GM19193 (cell line): Measurements from ENCODE around the gene PLGRKT.

ENCODE experiments used
- POLR2A ChIP-seq: IDR thresholded peaks from 4 replicates; pipeline ENCODE4 v1.6.1; 2011; ENCODE audit not compliant: insufficient read depth, insufficient read length; ENCODE audit errors: extremely low read depth

The PLGRKT gene

DNA sequence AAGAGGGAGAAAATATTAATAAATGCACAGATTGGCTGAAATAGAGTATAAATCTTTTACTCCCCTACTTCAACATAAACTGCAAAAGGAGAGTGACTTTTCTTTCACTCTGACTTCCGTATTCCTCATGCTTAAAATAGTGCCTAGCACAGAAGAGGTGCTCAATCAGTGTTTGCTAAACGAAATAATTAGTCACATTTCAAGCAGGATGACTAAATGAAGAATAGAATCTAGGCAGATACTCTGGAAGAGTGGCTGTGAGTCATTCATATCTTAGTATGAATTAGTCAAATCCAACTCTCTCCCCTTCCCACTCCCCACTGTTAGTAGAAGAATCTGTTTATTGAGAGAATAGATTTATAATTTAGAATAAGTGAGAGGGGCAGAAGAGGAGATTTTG is 17.5 kb upstream of the PLGRKT start:
- TF ChIP-seq POLR2A, result no peak

DNA sequence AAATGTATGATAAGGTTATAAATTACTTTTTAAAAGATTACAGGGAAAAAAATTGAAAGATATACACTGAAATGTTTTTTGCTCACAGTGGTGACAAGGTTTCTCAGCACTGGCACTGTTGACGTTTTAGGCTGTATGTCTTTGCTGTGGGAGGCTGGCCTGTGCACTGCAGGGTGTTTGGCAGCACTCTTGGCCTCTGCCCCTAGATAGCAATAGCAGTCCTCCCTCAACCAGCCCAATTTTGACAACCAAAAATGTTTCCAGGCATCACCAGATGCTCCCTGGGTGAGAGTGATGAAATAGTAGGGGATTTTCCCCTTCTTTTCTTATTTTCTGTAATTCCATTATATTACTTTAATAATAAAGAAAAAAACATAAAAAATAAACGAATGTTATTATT is 15.9 kb upstream of the PLGRKT start:
- TF ChIP-seq POLR2A, result peak; percentile 54

DNA sequence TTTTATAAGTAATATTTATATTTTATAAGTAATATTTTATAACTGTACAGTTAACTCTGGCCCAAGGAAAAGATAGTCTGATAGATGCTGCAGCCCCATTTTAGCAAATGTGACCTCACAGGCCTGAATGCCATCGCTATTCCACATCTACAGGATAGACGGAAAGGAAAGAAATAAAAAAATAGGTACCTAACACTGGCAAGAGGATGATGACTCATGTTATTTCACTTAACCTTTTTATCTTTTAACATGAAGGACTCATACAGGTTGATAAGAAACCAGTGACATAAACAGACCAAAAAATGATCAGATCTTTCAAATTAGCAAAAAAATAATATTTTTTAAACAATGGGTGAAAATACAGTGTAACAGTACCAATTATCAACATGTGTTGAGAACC is 15.3 kb upstream of the PLGRKT start:
- TF ChIP-seq POLR2A, result no peak

DNA sequence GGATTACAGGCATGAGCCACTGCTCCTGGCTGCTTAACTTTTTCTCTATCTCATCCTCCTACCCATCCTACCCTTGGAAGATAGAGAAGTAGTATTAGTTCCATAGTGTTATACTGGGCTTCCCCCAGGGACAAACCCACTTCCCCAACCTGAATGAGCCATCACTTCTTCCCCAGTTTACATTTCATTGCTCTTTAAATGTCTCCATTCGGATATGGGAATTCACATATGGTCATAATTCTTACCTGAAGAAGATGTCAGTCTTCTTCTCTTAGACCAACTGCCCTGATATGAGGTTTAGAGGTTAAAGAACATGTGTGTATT is 14.5 kb upstream of the PLGRKT start:
- no peak for TF ChIP-seq POLR2A

DNA sequence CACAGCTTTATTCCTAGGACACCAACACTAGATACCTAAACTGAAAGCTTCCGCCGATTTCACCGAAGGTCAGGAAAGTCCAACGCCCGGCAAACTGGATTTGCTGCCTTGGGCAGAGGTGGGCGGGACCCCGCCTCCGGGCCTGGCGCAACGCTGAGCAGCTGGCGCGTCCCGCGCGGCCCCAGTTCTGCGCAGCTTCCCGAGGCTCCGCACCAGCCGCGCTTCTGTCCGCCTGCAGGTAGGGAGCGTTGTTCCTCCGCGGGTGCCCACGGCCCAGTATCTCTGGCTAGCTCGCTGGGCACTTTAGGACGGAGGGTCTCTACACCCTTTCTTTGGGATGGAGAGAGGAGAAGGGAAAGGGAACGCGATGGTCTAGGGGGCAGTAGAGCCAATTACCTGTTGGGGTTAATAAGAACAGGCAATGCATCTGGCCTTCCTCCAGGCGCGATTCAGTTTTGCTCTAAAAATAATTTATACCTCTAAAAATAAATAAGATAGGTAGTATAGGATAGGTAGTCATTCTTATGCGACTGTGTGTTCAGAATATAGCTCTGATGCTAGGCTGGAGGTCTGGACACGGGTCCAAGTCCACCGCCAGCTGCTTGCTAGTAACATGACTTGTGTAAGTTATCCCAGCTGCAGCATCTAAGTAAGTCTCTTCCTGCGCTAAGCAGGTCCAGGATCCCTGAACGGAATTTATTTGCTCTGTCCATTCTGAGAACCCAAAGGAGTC is 12.8 kb upstream of the PLGRKT start, which contains the start of gene CD274:
TSS of gene CD274 (plus strand) at position 184 of the 733 bp plus-strand sequence. CDS start 5,572 bp downstream, outside the sequence.
- peak; percentile 95 for TF ChIP-seq POLR2A

DNA sequence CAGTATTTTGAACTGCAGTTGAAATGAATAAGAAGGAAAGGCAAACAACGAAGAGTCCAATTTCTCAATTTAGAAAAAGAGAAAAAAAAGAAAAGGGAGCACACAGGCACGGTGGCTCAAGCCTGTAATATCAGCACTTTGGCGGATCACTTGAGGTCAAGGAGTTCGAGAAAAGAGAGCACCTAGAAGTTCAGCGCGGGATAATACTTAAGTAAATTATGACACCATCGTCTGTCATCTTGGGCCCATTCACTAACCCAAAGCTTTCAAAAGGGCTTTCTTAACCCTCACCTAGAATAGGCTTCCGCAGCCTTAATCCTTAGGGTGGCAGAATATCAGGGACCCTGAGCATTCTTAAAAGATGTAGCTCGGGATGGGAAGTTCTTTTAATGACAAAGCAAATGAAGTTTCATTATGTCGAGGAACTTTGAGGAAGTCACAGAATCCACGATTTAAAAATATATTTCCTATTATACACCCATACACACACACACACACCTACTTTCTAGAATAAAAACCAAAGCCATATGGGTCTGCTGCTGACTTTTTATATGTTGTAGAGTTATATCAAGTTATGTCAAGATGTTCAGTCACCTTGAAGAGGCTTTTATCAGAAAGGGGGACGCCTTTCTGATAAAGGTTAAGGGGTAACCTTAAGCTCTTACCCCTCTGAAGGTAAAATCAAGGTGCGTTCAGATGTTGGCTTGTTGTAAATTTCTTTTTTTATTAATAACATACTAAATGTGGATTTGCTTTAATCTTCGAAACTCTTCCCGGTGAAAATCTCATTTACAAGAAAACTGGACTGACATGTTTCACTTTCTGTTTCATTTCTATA is 12.0 kb upstream of the PLGRKT start:
- no peak for TF ChIP-seq POLR2A

DNA sequence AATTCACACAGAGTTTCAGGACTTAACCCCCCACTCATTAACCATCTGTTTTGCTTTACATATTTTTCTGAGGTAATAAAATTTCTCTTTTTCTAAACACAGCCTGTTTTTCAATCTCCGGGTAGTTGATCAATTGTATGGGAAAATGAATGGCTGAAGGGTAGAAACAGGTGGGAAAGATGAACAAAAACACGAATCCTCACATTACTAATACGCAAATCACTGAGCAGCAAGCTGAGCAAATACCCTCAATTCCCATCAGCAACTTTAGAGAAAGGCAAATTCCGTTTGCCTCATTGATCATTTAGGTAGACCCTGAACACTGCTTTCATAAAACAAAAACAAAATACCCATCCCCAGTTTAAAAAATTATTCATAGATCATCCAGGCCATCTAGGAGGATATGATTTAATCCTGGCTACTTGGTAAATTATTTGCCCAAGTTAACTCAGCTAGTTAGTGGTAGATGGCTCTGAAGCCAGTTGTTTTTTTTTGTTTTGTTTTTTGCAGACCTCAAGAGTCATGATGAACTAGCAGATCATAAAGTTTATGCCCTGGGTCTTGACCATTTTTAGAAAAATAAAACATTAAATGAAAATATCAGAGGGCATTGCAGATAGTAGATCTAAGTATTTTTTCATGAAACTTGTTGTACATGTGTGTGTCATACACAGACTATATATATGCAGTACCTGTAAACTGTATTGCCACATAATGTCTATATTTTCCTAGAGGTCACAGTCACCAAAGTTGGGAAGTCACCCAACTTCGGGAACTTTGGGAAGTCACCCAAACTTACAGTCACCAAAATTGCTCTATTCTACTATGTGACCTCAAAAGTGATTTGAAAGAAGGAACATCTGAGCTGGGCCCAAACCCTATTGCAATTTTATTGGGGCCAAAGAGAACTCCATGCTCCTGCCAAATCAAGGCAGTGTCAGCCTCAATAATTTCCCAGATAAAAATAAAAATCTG is 11.0 kb upstream of the PLGRKT start:
- TF ChIP-seq POLR2A, result no peak

DNA sequence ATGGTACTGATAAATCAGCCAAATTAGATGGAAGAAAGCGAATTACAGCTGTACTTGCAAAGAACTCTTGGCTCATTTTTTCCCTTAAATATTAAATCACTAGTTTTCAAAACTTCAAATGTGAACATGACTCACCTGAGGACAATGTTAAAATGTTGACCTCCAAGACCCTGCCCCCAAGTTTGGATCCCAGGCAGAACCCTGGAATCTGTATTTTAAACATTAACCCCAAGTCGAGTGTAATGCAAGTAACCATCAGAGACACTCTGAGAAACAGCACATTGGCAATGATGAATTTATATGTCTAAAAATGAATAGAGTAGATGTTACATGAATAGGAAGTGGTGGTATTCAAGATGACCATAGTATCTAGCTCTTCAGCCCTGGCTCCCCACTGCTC is 10.3 kb upstream of the PLGRKT start:
- no peak for TF ChIP-seq POLR2A

DNA sequence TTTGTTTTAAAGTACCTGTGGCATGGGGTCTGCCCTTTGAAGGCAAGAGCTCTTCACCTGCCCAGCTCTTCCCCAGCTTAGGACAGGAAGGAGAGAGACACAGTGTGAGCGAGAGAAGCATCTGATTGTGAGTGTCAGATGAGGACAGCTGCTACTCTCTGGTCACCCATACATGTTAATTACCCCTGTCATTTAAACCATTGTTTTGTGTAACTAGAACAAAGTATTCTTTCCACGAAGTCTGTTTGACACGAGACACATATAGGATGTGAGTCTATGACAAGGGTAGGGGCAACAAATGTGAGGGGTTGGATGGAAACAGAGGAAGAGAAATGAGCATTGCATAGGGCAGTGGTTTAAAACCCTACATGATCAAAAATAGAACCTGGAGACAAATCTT is 9.6 kb upstream of the PLGRKT start:
- no peak for TF ChIP-seq POLR2A

DNA sequence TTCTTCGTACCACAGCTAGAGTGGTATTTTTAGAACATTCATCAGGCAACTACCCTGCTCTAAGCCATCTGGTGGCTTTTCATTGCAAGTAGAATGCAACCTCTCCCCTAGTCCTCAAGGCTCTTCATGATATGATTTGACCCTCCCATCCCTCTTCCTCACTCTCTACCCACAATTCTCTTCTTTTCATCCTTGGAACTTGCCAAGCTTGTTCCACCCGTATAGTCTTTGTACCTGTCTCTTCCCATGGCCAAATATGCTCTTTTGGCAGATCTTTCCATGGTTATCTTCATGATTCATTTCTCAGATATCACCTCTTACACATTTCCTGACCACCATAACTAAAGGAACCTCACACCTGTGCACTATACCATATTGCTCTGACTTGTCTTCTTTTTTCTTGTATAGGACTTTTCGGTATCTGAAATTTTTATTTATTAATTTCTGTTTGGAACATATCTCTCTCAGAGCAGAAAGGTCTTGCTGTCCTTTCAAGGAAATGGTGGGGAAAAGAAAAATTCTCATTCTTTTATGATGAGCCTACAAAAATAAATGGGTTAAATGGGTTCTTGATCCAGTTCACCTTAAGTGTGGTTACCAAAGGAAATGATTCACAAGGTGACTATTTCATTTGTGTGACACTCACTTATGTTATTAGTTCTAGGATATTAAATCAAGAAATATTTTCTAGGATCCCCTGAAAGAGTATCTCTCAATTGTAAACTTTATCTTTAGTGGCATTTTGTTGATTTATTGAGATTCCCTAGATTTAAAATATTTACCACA is 8.9 kb upstream of the PLGRKT start:
- TF ChIP-seq POLR2A, result no peak

DNA sequence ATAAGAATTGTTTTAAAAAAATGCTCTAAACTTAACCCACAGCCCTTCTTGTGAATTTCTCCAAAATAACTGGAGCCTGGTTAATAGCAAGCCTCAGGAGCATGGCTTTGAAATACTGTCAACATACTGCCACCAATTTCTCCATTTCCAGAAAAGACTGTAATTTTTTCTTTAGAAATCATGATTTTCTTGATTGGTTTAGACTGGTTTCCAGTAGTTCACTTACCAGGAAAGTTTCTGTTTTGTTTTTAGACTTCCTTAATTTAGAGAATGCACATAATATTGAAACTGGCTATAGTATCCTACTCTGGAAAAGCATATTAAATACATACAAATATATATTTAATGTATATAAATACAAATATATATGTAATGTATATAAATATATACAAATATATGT is 8.2 kb upstream of the PLGRKT start:
- TF ChIP-seq POLR2A, result no peak

DNA sequence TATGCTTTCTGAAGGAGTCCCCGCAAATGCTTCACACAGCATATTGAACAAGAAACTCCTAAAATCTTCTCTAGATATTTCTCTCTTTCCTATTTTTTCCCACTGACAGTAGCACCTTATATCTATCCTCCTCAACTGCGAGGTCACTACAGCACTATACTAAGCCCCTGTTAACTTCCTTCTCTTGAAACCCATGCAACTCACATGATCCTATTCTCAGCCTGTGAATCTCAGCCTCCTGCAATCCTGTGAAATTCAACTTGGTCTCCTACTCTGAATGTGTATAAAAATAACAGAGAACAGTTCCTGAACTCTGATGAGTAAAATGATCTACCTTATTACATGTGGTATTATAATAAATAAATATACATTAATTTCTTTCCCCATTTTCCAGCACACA is 6.1 kb upstream of the PLGRKT start:
- TF ChIP-seq POLR2A, result no peak

DNA sequence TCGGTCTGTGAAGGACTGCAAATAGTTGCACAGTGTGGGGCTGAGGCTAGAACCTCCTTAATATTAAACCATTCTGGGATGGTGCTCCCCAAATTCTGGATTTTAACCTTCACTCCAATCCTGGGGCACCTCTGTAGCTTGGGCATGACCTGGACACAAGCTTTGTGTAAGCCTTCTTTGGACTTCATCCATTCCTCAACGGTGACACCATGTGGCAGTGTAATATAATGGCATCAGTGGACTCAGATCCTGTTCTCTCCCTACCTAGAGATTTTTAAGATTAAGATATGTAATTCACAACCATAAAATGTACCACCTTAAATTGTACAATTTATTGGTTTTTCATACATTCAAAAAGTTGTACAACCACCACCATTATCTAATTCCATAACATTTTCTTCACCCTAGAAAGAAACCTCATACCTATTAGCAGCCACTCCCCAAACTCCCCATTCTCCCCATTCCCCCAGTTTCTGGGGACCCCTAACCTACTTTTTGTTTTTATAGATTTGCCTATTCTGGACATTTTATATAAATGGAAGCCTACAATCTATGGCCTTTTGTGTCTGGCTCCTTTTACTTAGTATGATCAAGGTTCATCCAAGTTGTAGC is 4.8 kb upstream of the PLGRKT start:
- TF ChIP-seq POLR2A, result no peak

DNA sequence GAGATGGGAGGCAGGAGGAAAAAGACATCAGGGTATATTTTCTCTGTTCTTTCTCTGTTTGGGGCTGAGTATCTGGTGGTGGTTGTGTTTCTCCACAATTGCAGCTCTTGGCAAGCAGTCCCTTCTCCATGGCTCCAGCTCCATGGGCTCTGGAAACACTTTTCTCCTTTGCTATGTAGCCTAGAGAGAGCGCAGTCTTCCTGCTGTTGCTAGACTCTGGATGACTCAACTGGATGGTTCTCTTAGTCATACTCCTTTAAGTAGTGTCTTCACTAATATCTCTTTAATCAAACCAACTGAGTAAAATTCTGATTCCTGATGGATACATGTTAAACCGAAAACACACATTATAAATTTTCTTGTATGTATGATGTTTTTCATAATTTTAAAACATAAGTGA is 3.3 kb upstream of the PLGRKT start:
- no peak for TF ChIP-seq POLR2A
